NCI-H1105 (cell line): ENCODE measurements around the gene CIITA.

Experiments used
- DNase-seq: peaks from one replicate; lab custom pipeline; 2025; lab: John Stamatoyannopoulos, UW

Gene CIITA

DNA sequence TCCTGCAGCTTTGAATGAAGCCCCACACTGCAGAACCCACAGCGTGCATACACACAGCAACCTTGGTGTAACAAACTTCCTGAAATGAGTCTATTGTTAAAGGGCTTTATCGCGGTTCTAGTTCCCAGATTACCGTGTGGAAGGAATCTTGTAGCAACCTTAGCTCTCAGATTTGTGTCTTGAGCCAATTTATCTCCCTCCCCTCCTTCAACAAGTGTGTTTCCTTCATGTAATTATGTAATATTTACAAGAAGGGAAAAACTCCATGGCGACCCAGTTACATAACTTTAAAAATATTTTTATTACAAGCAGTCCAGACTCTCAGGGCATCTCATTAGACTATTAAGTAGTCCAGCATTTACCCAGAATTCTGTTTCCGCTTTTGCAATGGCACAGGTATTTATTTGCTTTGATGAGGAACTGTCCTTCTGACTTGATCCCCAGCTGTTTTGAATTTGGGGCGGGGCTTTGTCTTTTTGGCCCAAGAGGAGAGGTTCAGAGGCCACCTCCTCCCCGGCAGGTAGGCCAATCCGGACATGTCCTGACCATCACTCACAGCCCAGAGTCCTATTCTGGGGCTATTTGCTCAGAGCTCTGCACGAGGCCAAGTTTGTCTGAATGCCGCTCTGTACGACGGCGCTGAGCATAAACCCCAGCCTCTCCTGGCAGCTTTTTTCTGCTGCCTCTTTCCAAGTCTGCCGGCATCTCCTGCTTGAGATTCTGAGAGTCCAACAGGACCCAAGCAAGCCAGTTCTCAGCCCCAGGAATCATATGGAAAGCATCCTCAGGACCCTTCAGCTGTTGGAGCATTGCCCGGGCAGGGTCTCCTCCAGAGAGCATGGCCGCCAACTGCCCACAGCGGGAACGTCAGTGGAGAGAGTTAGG lies 103.0 kb downstream of the CIITA start:
- no peak for DNase-seq

GRCh38 chr16:10980813-10981212 lies 103.8 kb downstream of the CIITA start:
- DNase-seq: no peak

DNA sequence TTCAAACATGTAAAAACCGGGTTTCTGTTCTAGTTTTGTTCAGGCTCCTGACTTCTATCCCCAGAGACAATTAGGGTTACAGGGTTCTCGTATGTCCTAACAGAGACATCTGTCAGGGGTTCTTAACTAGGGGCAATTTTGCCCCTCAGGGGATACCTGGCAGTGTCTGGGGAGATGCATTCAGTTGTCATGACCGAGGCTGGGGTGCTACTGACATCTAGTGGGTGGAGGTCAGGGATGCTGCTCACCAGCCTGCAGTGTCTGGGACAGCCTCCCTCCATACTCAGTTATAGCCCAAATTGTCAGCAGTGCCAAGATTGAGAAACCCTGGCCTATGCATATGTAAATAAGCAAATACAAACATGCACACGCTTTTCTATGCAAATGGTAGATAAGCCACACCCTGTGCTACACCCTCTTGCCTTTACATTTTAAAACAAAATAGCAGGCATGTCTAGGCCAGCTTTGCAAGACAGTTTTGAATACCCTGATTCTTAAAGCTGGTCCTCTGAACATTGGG lies 104.8 kb downstream of the CIITA start:
- DNase-seq: no peak

GRCh38 chr16:10982465-10983150 lies 105.6 kb downstream of the CIITA start:
- DNase-seq: no peak

DNA sequence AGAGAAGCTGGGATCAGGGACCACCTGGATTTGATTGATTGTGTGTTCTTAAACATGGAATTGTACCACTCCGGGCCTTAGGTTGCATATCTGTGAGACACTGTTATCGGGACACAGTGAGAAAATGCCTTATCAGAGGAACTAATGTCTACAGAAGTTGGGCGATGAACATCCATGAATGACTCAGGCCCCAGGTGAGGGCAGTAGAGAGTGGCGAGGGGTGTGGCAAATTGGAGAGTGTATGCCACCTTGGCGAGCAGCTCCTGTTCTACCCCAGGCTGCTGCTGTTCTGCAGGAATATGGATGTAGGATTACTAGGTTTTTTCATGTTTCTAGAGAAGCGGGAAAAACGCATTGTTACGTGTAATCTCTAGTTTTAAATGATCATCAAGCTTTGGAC lies 106.2 kb downstream of the CIITA start:
- no peak for DNase-seq

GRCh38 chr16:10984509-10984908 lies 107.5 kb downstream of the CIITA start:
- DNase-seq: no peak
